Measurements from ENCODE around the gene FAAH.

Gene FAAH

GRCh38 chr1:46451948-46452930, 58.1 kb downstream of the FAAH start:
- no peak for FAIRE-seq

- no peak for FAIRE-seq
Observed at GRCh38 chr1:46452931-46453325, 58.8 kb downstream of the FAAH start.

- no peak for FAIRE-seq
Observed at GRCh38 chr1:46453449-46453848, 59.3 kb downstream of the FAAH start.

- no peak for FAIRE-seq
Observed at GRCh38 chr1:46455951-46456350, 61.8 kb downstream of the FAAH start.

GRCh38 chr1:46456411-46456963, 62.4 kb downstream of the FAAH start:
- no peak for FAIRE-seq

GRCh38 chr1:46457178-46457577, 63.1 kb downstream of the FAAH start:
- FAIRE-seq, result no peak

GRCh38 chr1:46458190-46458589, 64.1 kb downstream of the FAAH start:
- no peak for FAIRE-seq

GRCh38 chr1:46458846-46459245, 64.7 kb downstream of the FAAH start:
- no peak for FAIRE-seq

- no peak for FAIRE-seq
Observed at GRCh38 chr1:46459315-46459714, 65.2 kb downstream of the FAAH start.

GRCh38 chr1:46461017-46461808, 67.1 kb downstream of the FAAH start:
- FAIRE-seq, result no peak

- no peak for FAIRE-seq
Observed at GRCh38 chr1:46461809-46462448, 67.8 kb downstream of the FAAH start.

Measured in TTC549 (cell line).